ENCODE data around the gene PHEX.
"Not testable (repeated sequence)": the region's sequence is repeated elsewhere in the genome, so short reads cannot be mapped to it uniquely, and the experiment has no call there.

Gene PHEX

DNA sequence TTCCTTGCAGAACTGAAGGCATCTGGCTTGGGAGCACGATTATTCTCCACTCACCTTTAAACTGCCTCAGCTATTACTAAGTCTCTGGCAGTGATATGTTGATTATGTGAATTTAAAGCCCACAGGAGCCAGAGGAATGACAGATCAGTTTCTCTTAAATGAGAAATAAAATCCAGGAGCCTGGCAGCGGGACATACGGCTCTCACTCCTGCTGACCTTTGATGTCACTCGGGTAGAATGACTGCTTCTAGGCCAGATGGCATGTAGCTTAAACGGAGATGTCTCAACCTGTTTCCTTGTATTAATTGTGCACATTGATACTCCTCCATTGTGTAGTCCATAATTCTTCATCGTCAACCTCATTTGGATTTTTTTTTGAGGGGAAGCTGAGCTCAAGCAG, 236.6 kb downstream of the PHEX start:
- Mint-ChIP-seq H3K36me3 (ENCODE audit: low read depth) (no peaks in the 10 kb centered on the region), H3K27me3 (ENCODE audit: low read depth) (peaks cover 3% of the 10 kb centered on the region), H3K9me3 (peaks cover 7% of the 10 kb centered on the region), H3K4me1 (peaks cover 9% of the 10 kb centered on the region), H3K4me3 (no peak overlapping the region), H3K27ac (no peak overlapping the region)
- TF ChIP-seq, protein P1, sequence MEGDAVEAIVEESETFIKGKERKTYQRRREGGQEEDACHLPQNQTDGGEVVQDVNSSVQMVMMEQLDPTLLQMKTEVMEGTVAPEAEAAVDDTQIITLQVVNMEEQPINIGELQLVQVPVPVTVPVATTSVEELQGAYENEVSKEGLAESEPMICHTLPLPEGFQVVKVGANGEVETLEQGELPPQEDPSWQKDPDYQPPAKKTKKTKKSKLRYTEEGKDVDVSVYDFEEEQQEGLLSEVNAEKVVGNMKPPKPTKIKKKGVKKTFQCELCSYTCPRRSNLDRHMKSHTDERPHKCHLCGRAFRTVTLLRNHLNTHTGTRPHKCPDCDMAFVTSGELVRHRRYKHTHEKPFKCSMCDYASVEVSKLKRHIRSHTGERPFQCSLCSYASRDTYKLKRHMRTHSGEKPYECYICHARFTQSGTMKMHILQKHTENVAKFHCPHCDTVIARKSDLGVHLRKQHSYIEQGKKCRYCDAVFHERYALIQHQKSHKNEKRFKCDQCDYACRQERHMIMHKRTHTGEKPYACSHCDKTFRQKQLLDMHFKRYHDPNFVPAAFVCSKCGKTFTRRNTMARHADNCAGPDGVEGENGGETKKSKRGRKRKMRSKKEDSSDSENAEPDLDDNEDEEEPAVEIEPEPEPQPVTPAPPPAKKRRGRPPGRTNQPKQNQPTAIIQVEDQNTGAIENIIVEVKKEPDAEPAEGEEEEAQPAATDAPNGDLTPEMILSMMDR (IDR thresholded peaks at IDR 0.05; ENCODE audit: unreplicated experiment in 3 of 3) = no peak

- Mint-ChIP-seq H3K27ac (no peak within 1 kb of the TSS), H3K36me3 (ENCODE audit: low read depth) (no peaks in the 10 kb centered on the region), H3K4me1 (peaks cover 9% of the 10 kb centered on the region), H3K9me3 (peaks cover 9% of the 10 kb centered on the region), H3K4me3 (no peak within 1 kb of the TSS), H3K27me3 (ENCODE audit: low read depth) (no peaks in the 10 kb centered on the region)
- TF ChIP-seq, protein P1 (IDR thresholded peaks at IDR 0.05; ENCODE audit: unreplicated experiment in 3 of 3) = no peak
These were observed 240.5 kb downstream of the PHEX start, which contains the start of gene CBLL2 for GRCh38 chrX:22272613-22273012. Gene CBLL2 (plus strand): TSS chrX:22272913. CDS start chrX:22272992, 79 bp downstream.

- Mint-ChIP-seq H3K36me3 (ENCODE audit: low read depth) (no peaks in the 10 kb centered on the region), H3K9me3 (peaks cover 11% of the 10 kb centered on the region), H3K4me3 (no peak overlapping the region), H3K27ac (no peak overlapping the region), H3K27me3 (ENCODE audit: low read depth) (no peaks in the 10 kb centered on the region), H3K4me1 (peaks cover 5% of the 10 kb centered on the region)
- TF ChIP-seq, protein P1 (IDR thresholded peaks at IDR 0.05; ENCODE audit: unreplicated experiment in 3 of 3) = no peak
These were observed 241.7 kb downstream of the PHEX start for GRCh38 chrX:22273714-22274317.

GRCh38 chrX:22276781-22277180, 244.7 kb downstream of the PHEX start:
- Mint-ChIP-seq H3K4me3 (no peak overlapping the region), H3K27ac (no peak overlapping the region), H3K27me3 (ENCODE audit: low read depth) (no peaks in the 10 kb centered on the region), H3K4me1 (no peaks in the 10 kb centered on the region), H3K36me3 (ENCODE audit: low read depth) (no peaks in the 10 kb centered on the region), H3K9me3 (peaks cover 5% of the 10 kb centered on the region)
- TF ChIP-seq, protein P1 (IDR thresholded peaks at IDR 0.05; ENCODE audit: unreplicated experiment in 3 of 3) = no peak

DNA sequence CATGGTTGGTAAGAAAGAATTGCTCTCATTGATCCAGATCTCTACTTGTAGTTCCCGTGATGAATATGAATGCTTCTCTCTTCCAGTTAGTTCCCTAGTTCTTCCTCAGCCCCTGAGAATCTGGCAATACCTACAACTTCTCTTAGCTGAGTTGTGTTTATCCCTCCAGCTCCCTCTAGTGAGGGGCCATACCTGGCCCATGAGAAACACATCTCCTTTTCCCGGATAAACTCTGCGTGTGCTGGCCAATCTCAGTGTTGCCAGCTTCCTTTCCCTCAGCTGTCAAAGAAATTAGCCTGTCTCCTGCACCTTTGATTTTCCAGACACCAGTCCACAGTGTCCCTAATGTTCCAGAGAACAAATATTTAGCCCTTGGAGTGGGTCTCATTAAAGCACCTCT, 246.2 kb downstream of the PHEX start:
- TF ChIP-seq, protein P1 (IDR thresholded peaks at IDR 0.05; ENCODE audit: unreplicated experiment in 3 of 3) = no peak
- H3K9me3 Mint-ChIP-seq = peaks cover 15% of the 10 kb centered on the region
- H3K27me3 Mint-ChIP-seq (ENCODE audit: low read depth) = no peaks in the 10 kb centered on the region
- no peak overlapping the region for H3K4me3 Mint-ChIP-seq
- H3K36me3 Mint-ChIP-seq (ENCODE audit: low read depth) = no peaks in the 10 kb centered on the region
- no peaks in the 10 kb centered on the region for H3K4me1 Mint-ChIP-seq
- H3K27ac Mint-ChIP-seq = no peak overlapping the region

DNA sequence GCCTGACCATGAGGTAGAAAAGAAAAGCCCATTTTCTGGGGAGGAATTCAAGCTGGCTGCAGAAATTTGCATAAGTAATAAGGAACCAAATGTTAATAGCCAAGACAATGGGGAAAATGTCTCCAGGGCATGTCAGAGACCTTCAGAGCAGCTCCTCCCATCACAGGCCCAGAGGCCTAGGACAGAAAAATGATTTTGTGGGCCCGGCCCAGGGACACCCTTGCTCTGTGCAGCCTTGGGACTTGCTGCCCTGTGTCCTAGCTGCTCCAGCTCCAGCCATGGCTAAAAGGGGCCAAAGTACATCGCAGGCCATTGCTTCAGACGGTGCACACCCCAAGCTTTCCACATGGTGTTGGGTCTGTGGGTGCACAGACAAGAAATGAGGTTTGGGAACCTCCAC, 257.1 kb downstream of the PHEX start:
- not testable (repeated sequence) for H3K27ac Mint-ChIP-seq; H3K36me3 Mint-ChIP-seq (ENCODE audit: low read depth); H3K27me3 Mint-ChIP-seq (ENCODE audit: low read depth); H3K4me1 Mint-ChIP-seq; H3K4me3 Mint-ChIP-seq; H3K9me3 Mint-ChIP-seq
